ENCODE measurements around the gene ELK3. TPM values are rescaled to one million over a fixed set of nuclear protein-coding genes. Genes with fewer than 3 reads are reported as not detected.

The ELK3 gene
- total RNA-seq, 1 experiment from 2014 or later: 9.4 TPM

DNA sequence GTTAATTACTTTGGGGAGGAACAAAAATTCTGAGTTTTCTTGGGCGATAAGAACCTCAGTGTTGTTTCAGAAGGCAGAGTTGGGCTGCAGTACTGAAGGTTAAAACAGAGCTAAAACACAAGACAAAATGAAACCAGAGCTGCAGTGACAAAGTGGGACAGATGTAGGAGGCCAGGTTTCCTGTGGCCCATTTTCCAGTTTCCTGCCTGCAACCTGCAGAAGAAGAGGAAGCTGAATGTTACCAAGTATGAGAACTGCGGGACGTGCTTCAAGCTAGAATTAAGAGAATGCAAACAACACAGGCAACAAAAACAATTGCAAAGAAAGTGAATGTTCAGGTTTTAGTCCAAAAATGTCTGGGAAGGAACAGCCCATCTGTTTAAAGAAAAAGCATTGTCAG, 17.8 kb downstream of the ELK3 start:
- Histone ChIP-seq H4K91ac (ENCODE audit: insufficient read length, low read depth, low read length) (no peak overlapping the region), H3K79me2 (ENCODE audit: insufficient read depth, low read length) (no peaks in the 10 kb centered on the region), H3K18ac (ENCODE audit: insufficient read length, low read depth, low read length) (no peak overlapping the region), H3K4me1 (ENCODE audit: insufficient read depth, low read length) (peaks cover 6% of the 10 kb centered on the region; the same call in 1 of the 2 replicates), H2BK12ac (ENCODE audit: insufficient read length, low read depth, low read length) (no peak overlapping the region), H3K79me1 (ENCODE audit: insufficient read depth, low read depth, low read length, poor library complexity, severe bottlenecking) (no peaks in the 10 kb centered on the region), H3T11ph (ENCODE audit: low read length) (no peak overlapping the region), H4K8ac (replicated peaks; ENCODE audit: insufficient read length, low read depth, low read length) (no peak overlapping the region), H3K14ac (ENCODE audit: insufficient read depth, low read length) (no peak overlapping the region), H3K23ac (ENCODE audit: insufficient read length, low read depth, low read length) (no peak overlapping the region), H4K20me1 (ENCODE audit: control insufficient read depth, insufficient read depth, insufficient read length) (no peaks in the 10 kb centered on the region), H2BK20ac (ENCODE audit: low read depth, low read length, poor library complexity, severe bottlenecking) (no peak overlapping the region), H3K23me2 (ENCODE audit: insufficient read length, low read depth, low read length, poor library complexity, severe bottlenecking) (no peaks in the 10 kb centered on the region), H2BK5ac (ENCODE audit: insufficient read length, low read length) (no peak overlapping the region), H3K27me3 (ENCODE audit: insufficient read depth, low read length) (no peaks in the 10 kb centered on the region), H2BK15ac (ENCODE audit: low read depth, low read length) (no peak overlapping the region), H3K4me2 (ENCODE audit: insufficient read depth, insufficient read length, low read length) (no peak overlapping the region), H3K9ac (ENCODE audit: extremely low read depth, insufficient read length, low read length) (no peak overlapping the region), H2BK120ac (ENCODE audit: low read depth, low read length, poor library complexity, severe bottlenecking) (no peak overlapping the region), H3K56ac (ENCODE audit: insufficient read length, low read depth, low read length) (no peak overlapping the region), H3K27ac (ENCODE audit: insufficient read length, low read depth, low read length) (no peak overlapping the region), H3K9me3 (ENCODE audit: control insufficient read depth, low read depth, low read length) (no peaks in the 10 kb centered on the region), H2AK5ac (ENCODE audit: insufficient read length, low read length) (no peak overlapping the region), H3K4ac (ENCODE audit: low read depth, low read length) (no peak overlapping the region), H4K5ac (ENCODE audit: insufficient read length, low read depth, low read length) (no peak overlapping the region), H2AFZ (ENCODE audit: low read length) (no peak overlapping the region)
- H3K27ac Mint-ChIP-seq: peak overlapping the region; percentile 17 to 66 (median 47); a peak in 3 of 7 replicates
- WGBS (ENCODE audit: extremely low coverage, insufficient read length, low lambda C conversion rate): no CpG with 5 or more reads among the region's 3 CpGs
- TF ChIP-seq, protein P1, sequence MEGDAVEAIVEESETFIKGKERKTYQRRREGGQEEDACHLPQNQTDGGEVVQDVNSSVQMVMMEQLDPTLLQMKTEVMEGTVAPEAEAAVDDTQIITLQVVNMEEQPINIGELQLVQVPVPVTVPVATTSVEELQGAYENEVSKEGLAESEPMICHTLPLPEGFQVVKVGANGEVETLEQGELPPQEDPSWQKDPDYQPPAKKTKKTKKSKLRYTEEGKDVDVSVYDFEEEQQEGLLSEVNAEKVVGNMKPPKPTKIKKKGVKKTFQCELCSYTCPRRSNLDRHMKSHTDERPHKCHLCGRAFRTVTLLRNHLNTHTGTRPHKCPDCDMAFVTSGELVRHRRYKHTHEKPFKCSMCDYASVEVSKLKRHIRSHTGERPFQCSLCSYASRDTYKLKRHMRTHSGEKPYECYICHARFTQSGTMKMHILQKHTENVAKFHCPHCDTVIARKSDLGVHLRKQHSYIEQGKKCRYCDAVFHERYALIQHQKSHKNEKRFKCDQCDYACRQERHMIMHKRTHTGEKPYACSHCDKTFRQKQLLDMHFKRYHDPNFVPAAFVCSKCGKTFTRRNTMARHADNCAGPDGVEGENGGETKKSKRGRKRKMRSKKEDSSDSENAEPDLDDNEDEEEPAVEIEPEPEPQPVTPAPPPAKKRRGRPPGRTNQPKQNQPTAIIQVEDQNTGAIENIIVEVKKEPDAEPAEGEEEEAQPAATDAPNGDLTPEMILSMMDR (conservative IDR thresholded peaks at IDR 0.05): no peak
- H3K4me3 Mint-ChIP-seq: no peak overlapping the region
- no peaks in the 10 kb centered on the region for H3K9me3 Mint-ChIP-seq
- no peak for DNase-seq
- no peaks in the 10 kb centered on the region for H3K36me3 Mint-ChIP-seq (ENCODE audit: insufficient read depth in 1 of 3, low read depth in 3 of 3)
- peaks cover 33 to 40% of the 10 kb centered on the region in 2 experiments for H3K4me1 Mint-ChIP-seq
- H3K27me3 Mint-ChIP-seq (ENCODE audit: low read depth): no peaks in the 10 kb centered on the region

All from H9 (cell line).